ENCODE data around the gene PAX5. TPM values are rescaled to one million over a fixed set of nuclear protein-coding genes. Genes with fewer than 3 reads are reported as not detected.

Gene PAX5
- total and polyA plus RNA-seq, 2 donors (not counting 1 experiment from before 2014, with no cell fraction given): 196 to 275 TPM

DNA sequence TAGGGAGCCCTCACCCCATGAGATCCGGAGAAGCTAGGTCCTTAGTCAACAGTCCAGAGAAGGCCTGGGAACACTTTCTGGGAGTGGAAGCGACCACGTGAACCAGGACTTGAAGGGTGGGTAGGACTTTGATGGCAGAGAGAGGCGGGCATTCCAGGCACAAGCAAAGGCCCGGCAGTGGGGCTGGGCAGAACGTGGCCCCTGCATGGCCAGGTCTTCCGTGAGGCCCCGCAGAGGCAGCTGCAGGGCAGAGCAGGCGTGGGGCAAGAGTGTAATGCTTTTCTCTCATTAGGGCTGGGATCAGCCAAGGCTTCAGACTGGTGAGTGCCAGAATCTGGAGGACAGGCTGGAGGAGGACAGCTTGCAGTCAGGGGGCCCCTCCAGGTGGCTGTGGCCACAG lies 184.1 kb downstream of the PAX5 start:
- H3K4me3 Mint-ChIP-seq: no peak overlapping the region
- peaks cover 99% of the 10 kb centered on the region for H4K20me1 ChIP-seq (ENCODE audit: control insufficient read depth, insufficient read depth, low read length, poor library complexity, severe bottlenecking)
- no peak overlapping the region for H3K9ac ChIP-seq (ENCODE audit: low read length)
- no peak overlapping the region for H3K4me3 ChIP-seq (ENCODE audit: control extremely low read depth in 1 of 5, extremely low read depth in 1 of 5, insufficient read depth in 1 of 5, low read depth in 2 of 5, low read length in 4 of 5)
- DNase-seq (no peak), ATAC-seq (ENCODE audit: low read depth) (no peak)
- H3K36me3 ChIP-seq (replicated peaks in 1 of 2; ENCODE audit: control extremely low read depth in 1 of 2, control insufficient read depth in 1 of 2, extremely low read depth in 1 of 2, insufficient read depth in 2 of 2, low read length in 1 of 2): peaks cover 0 to 100% of the 10 kb centered on the region in 2 experiments
- intact Hi-C loops (cut with micrococcal nuclease): no loop called here
- H3K27me3 ChIP-seq (replicated peaks in 1 of 4; ENCODE audit: control extremely low read depth in 1 of 4, control insufficient read depth in 3 of 4, insufficient read depth in 4 of 4, low read length in 3 of 4): no peaks in the 10 kb centered on the region
- no peaks in the 10 kb centered on the region for H3K9me3 Mint-ChIP-seq (ENCODE audit: insufficient read depth)
- peaks cover 0 to 2% (median 0%) of the 10 kb centered on the region in 3 donors for H3K9me3 ChIP-seq (ENCODE audit: control extremely low read depth in 1 of 3, control insufficient read depth in 2 of 3, insufficient read depth in 1 of 3, low read length in 2 of 3)
- H3K4me2 ChIP-seq (replicated peaks; ENCODE audit: low read depth, low read length, poor library complexity, severe bottlenecking): no peak overlapping the region
- WGBS (ENCODE audit: insufficient coverage): 96% methylated on average over 9 of the region's 9 CpGs
- ChIA-PET CTCF (no interaction called here), POLR2A (no interaction called here)
- H2AFZ ChIP-seq (ENCODE audit: insufficient read depth, low read depth, low read length, poor library complexity, severe bottlenecking): no peak overlapping the region
- H3K79me2 ChIP-seq (ENCODE audit: control insufficient read depth, insufficient read depth, low read length): peaks cover 63% of the 10 kb centered on the region
- H3K27ac ChIP-seq (ENCODE audit: low read length in 2 of 2): no peak overlapping the region
- peak overlapping the region; percentile 26 for H3K27ac Mint-ChIP-seq
- no peak for TF ChIP-seq EZH2 (IDR thresholded peaks at IDR 0.05; ENCODE audit: borderline replicate concordance, insufficient read depth, low read depth, low read length, poor library complexity, severe bottlenecking)
- TF ChIP-seq CTCF (IDR thresholded peaks at IDR 0.05): no peak
- no peaks in the 10 kb centered on the region for H3K4me1 Mint-ChIP-seq
- no peaks in the 10 kb centered on the region for H3K4me1 ChIP-seq (ENCODE audit: control insufficient read depth in 2 of 2, insufficient read depth in 2 of 2, low read length in 2 of 2)
- H3K27me3 Mint-ChIP-seq: no peaks in the 10 kb centered on the region

GRCh38 chr9:36848946-36849345 lies 185.1 kb downstream of the PAX5 start:
- Histone ChIP-seq H4K20me1 (ENCODE audit: control insufficient read depth, insufficient read depth, low read length, poor library complexity, severe bottlenecking) (peaks cover 99% of the 10 kb centered on the region), H3K27me3 (replicated peaks in 1 of 4; ENCODE audit: control extremely low read depth in 1 of 4, control insufficient read depth in 3 of 4, insufficient read depth in 4 of 4, low read length in 3 of 4) (no peaks in the 10 kb centered on the region), H3K4me3 (ENCODE audit: control extremely low read depth in 1 of 5, extremely low read depth in 1 of 5, insufficient read depth in 1 of 5, low read depth in 2 of 5, low read length in 4 of 5) (no peak overlapping the region), H3K36me3 (replicated peaks in 1 of 2; ENCODE audit: control extremely low read depth in 1 of 2, control insufficient read depth in 1 of 2, extremely low read depth in 1 of 2, insufficient read depth in 2 of 2, low read length in 1 of 2) (peaks cover 0 to 100% of the 10 kb centered on the region in 2 experiments), H3K9ac (ENCODE audit: low read length) (no peak overlapping the region), H3K79me2 (ENCODE audit: control insufficient read depth, insufficient read depth, low read length) (peaks cover 53% of the 10 kb centered on the region), H2AFZ (ENCODE audit: insufficient read depth, low read depth, low read length, poor library complexity, severe bottlenecking) (no peak overlapping the region), H3K4me2 (replicated peaks; ENCODE audit: low read depth, low read length, poor library complexity, severe bottlenecking) (no peak overlapping the region), H3K9me3 (ENCODE audit: control extremely low read depth in 1 of 3, control insufficient read depth in 2 of 3, insufficient read depth in 1 of 3, low read length in 2 of 3) (peaks cover 0 to 2% (median 0%) of the 10 kb centered on the region in 3 donors), H3K4me1 (ENCODE audit: control insufficient read depth in 2 of 2, insufficient read depth in 2 of 2, low read length in 2 of 2) (no peaks in the 10 kb centered on the region), H3K27ac (ENCODE audit: low read length in 2 of 2) (no peak overlapping the region)
- intact Hi-C loops (cut with micrococcal nuclease): no loop called here
- peak overlapping the region; percentile 84 for H3K27ac Mint-ChIP-seq
- CTCF ChIA-PET: no interaction called here
- H3K4me1 Mint-ChIP-seq: no peaks in the 10 kb centered on the region
- no peak overlapping the region for H3K4me3 Mint-ChIP-seq
- TF ChIP-seq EZH2 (IDR thresholded peaks at IDR 0.05; ENCODE audit: borderline replicate concordance, insufficient read depth, low read depth, low read length, poor library complexity, severe bottlenecking) (no peak), CTCF (IDR thresholded peaks at IDR 0.05) (no peak)
- no peaks in the 10 kb centered on the region for H3K27me3 Mint-ChIP-seq
- H3K9me3 Mint-ChIP-seq (ENCODE audit: insufficient read depth): no peaks in the 10 kb centered on the region
- DNase-seq (no peak), ATAC-seq (ENCODE audit: low read depth) (no peak)
- 100% methylated on average over 5 of the region's 5 CpGs for WGBS (ENCODE audit: insufficient coverage)
- POLR2A ChIA-PET: no interaction called here

Measured in B cell (primary cell).